Fibroblast of gingiva (primary cell): Measurements from ENCODE around the gene ATXN7L3.
"Not testable (repeated sequence)": the region's sequence is repeated elsewhere in the genome, so short reads cannot be mapped to it uniquely, and the experiment has no call there.

Source experiments
- DNase-seq: peaks from one replicate; pipeline ENCODE4 v3.0.0-alpha.2; 2011; ENCODE audit warnings: low read depth

ATXN7L3 gene

GRCh38 chr17:44199553-44200477, at the start of gene ATXN7L3:
ATXN7L3 (minus strand) TSS chr17:44199884; CDS start chr17:44198070, 1,814 bp downstream.
- peak; percentile 99 for DNase-seq

- DNase-seq: no peak
These were observed 48.4 kb upstream of the ATXN7L3 start for GRCh38 chr17:44247876-44248736.

- DNase-seq: no peak
These were observed 47.8 kb upstream of the ATXN7L3 start for GRCh38 chr17:44247440-44247841.

GRCh38 chr17:44241106-44241624, 41.5 kb upstream of the ATXN7L3 start:
- no peak for DNase-seq

- DNase-seq: not testable (repeated sequence)
These were observed 38.2 kb upstream of the ATXN7L3 start for GRCh38 chr17:44237886-44238285.

- no peak for DNase-seq
These were observed 36.8 kb upstream of the ATXN7L3 start for GRCh38 chr17:44236444-44236991.

GRCh38 chr17:44235583-44235936, 35.9 kb upstream of the ATXN7L3 start:
- no peak for DNase-seq

- DNase-seq: no peak
These were observed 33.9 kb upstream of the ATXN7L3 start for GRCh38 chr17:44233582-44233981.

GRCh38 chr17:44232061-44232460, 32.4 kb upstream of the ATXN7L3 start:
- no peak for DNase-seq

- no peak for DNase-seq
These were observed 30.5 kb upstream of the ATXN7L3 start for GRCh38 chr17:44230140-44230539.

- DNase-seq: no peak
These were observed 29.4 kb upstream of the ATXN7L3 start for GRCh38 chr17:44229090-44229489.

GRCh38 chr17:44223541-44224071, 23.9 kb upstream of the ATXN7L3 start:
- DNase-seq: peak; percentile 92

GRCh38 chr17:44222112-44222869, 22.6 kb upstream of the ATXN7L3 start:
- peak; percentile 90 for DNase-seq

- no peak for DNase-seq
These were observed 22.1 kb upstream of the ATXN7L3 start for GRCh38 chr17:44221862-44222111.

GRCh38 chr17:44221084-44221861, 21.6 kb upstream of the ATXN7L3 start:
- peak; percentile 80 for DNase-seq

- DNase-seq: peak; percentile 70
These were observed 20.8 kb upstream of the ATXN7L3 start for GRCh38 chr17:44220213-44221083.

- peak; percentile 81 for DNase-seq
These were observed 20.0 kb upstream of the ATXN7L3 start, which contains the start of gene UBTF for GRCh38 chr17:44219616-44220212. UBTF (minus strand) TSS chr17:44219675; CDS start chr17:44218229, 1,446 bp downstream.

GRCh38 chr17:44219108-44219615, 19.5 kb upstream of the ATXN7L3 start:
- DNase-seq: peak; percentile 59
